HG03159 (cell line): ENCODE results near the gene TMEM30B.
"Not testable (repeated sequence)": the region's sequence is repeated elsewhere in the genome, so short reads cannot be mapped to it uniquely, and the experiment has no call there.

ENCODE experiments used
- ATAC-seq: cut with Tn5 transposase; IDR thresholded peaks from one replicate; pipeline ENCODE4 v1.9.1; 2021; ENCODE audit warnings: mild to moderate bottlenecking, moderate library complexity; ENCODE audit not compliant: unreplicated experiment

Gene TMEM30B

GRCh38 chr14:61266891-61267740 lies 14.0 kb downstream of the TMEM30B start:
- no peak for ATAC-seq

GRCh38 chr14:61266436-61266835 lies 14.7 kb downstream of the TMEM30B start:
- no peak for ATAC-seq

DNA sequence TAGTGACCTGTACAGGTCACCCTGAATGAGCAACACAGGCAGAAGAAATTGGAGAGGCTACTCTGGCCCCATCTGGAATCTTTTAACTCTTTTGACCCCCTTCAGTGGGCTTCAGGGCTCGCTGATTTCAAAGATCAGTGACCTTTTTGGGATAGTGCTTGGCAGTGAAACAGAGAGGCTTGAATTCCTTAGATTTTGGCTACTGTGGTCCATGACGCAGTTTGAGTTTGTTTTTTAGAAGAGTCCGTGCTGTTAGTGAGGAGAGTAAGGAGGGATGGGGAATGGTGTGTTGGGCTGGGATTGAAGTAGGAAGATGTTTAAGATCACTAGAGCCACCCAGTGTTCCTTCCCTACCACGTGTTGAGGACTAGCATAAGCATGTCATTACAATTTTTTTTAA lies 16.5 kb downstream of the TMEM30B start:
- no peak for ATAC-seq

DNA sequence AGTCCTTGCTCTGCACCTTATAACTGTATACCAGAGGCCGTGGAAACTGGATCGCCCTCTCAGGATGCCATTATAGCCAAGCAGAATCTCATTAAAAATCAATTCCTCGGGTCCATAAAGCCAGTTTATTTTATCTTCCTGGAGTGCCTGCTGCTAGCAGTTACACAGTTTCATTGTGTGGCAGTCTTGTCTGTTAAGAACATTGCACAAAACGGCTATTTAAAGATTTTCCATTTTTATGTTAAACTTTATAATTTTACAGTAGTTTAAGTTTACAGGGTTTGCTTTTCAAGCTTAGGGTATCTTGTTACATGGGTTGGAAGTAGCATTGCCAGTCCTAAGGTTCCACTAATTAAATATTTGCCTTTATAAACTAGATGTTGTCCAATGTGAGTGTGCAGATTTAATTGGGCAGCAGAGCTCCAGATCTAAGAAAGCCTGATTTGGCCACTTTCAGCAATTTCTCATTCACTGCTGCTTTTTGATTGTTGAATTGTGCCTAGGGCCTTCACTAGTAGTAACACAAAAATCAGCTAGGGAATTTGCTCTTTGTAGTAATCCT lies 17.0 kb downstream of the TMEM30B start:
- no peak for ATAC-seq

DNA sequence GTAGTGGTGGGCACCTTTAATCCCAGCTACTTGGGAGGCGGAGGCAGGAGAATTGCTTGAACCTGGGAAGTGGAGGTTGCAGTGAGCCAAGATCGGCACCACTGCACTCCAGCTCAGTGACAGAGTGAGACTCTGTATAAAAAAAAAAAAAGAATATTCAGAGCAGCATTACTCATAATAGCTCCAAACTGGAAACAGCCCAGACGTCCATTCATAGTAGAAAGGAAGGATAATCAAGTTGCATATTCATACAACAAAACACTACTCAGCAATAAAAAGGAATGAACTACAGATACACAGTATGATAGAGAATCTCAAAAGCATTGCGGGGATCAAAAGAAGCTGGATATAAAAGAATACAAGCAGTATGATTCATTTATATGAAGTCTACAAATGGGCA lies 19.1 kb downstream of the TMEM30B start:
- no peak for ATAC-seq

DNA sequence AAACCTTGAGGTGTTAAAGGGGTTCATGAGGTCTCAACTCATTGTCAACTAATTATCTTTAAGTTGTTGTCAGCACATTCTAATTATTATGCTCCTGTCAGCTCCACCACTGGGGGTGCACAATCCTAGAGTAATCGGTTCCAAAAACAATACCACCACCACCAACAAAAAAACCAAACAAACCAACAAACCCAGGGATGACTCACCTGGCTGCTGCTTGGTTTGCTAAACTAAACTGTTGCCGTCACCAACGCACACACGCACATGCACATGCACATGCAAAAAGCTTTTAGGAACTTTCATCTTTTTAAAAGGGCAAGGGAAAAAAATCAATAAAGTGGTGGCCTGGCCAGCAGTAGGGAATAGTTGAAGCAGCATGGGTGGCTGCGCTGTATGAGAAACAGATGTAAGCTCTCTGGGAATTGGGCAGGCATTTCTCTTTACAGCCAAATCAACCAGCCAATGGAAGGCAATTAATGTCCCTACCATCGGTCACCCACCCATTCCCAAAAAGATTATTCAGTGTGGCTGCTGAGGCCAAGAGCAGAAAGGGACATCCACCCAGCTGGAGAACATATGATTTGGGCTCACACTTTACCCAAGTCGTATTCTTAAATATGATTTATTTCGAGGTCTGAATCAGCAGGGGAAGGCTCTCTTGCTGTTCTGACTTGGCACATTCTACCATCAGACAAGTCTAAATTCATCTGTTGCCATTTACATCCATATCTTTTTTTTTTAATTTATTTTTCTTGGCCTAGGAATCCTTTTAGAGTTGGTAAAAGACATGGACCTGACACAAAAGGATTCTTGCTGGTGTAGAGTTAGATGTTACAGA lies 20.0 kb downstream of the TMEM30B start:
- ATAC-seq, result no peak

DNA sequence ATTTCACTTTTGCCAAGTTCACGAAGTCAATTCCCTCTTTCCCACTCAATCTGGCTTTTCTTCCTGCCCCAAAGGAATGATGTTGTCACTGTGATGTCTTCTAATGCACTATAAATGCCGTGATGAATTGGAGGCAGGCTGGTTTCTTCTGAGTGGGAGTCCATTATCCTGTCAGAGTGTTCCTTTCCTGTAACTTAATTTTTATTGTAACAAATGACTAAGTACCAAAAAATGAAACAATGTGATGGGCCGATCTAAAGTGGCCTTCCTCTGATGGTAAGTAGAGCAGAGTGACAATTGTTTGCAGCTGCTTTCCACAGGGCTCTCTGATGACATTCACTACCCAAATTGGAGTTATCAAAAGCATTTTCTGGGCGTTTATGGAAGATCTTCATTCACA lies 22.2 kb downstream of the TMEM30B start:
- no peak for ATAC-seq

GRCh38 chr14:61257469-61258057 lies 23.6 kb downstream of the TMEM30B start:
- ATAC-seq, result no peak

- ATAC-seq, result no peak
Measured at GRCh38 chr14:61256826-61257468, 24.2 kb downstream of the TMEM30B start.

DNA sequence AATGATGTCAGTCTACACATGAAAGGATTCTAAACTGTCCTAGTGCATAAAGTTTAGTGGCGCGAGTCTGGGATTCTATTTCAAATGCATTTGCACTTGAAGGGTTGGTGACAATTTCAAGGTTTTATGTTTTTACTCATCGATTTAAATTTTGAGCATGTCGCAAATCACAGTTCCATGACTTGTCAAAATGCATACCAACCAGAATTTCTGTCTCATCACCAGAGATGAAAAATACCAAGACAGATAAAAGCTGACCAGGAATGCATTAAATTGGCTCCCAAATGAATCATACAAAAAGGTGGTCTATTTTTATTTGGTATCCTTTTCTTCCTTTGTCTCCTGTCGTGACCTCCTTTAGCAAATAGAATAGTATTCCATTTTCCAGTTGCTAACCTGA lies 25.2 kb downstream of the TMEM30B start:
- no peak for ATAC-seq

- no peak for ATAC-seq
Measured at GRCh38 chr14:61254808-61255526, 26.2 kb downstream of the TMEM30B start.

- ATAC-seq, result no peak
Measured at GRCh38 chr14:61253064-61253738, 27.9 kb downstream of the TMEM30B start.

- peak; percentile 95 for ATAC-seq
Measured at GRCh38 chr14:61252369-61253063, 28.6 kb downstream of the TMEM30B start.

DNA sequence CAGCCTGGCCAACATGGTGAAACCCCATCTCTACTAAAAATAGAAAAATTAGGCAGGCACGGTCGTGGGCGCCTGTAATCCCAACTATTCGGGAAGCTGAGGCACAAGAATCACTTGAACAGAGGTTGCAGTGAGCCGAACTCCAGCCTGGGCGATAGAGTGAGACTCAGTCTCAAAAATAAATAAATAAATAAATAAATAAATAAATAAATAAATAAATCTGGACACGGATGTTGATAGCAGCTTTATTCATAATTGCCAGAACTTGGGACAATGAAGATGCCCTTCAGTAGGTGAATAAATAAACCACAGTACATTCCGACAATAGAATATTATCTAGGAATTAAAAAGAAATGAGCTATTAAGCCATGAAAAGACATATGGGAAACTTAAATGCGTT lies 31.1 kb downstream of the TMEM30B start:
- no peak for ATAC-seq

- ATAC-seq, result no peak
Measured at GRCh38 chr14:61247935-61248334, 33.2 kb downstream of the TMEM30B start.

DNA sequence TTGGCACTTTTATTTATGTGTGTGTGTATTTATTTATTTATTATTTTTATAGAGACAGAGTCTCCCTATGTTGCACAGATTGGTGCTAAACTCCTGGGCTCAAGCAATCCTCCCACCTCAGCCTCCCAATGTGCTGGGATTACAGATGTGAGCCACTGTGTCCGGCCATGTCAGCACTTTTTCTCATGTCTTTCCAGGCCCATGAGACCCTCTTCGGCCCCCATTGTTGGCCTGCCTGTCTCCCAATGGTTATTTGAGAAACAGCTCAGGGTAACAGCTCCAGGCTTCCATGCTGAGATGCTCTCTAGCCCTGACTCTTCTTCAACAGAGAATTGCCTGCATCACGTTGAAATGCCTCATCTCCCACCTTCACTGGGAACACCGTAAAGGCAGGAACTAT lies 34.4 kb downstream of the TMEM30B start:
- ATAC-seq, result no peak

DNA sequence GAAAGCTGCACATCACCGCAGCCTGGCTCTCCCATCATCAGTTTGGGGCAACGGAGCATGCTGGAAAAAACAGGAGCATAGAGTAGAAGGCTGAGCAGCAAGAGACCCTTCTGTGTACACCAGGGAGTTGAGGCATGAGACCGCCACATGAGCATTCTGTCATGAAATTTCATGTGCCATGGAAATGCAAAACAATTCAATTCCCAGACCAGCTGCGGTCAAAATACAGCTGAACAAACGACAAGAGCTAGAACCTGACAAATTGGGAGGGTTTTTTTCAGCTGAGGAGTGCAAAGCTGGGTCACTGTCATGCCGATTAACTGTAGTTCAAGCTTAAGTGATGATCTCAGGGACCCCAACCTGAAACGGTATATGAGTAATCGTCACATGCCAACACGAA lies 37.1 kb downstream of the TMEM30B start:
- ATAC-seq, result no peak

GRCh38 chr14:61240206-61240605 lies 40.9 kb downstream of the TMEM30B start:
- no peak for ATAC-seq

DNA sequence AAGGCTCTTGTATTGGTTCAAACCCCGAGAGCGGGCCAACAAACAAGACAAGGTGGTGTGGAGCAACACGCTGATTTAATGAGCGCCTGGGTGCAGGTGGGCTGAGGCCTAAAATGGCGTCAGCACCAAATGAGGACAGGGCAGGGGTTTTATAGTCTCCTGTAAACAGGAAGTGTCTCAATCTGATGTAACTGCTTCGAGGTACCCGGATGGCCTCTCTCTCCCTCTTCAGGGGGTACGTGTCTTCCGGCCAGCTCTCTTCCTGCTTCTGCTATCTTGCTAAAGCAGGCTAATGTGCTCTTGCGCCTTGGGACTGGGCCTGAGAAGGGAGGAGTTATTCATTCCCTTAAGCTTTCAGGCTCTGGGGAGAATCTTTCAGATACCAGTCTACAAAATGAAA lies 41.9 kb downstream of the TMEM30B start:
- ATAC-seq, result not testable (repeated sequence)
